HS-5 (cell line): Measurements from ENCODE around the gene ICAM2.

Experiments used
- DNase-seq: peaks from one replicate; pipeline ENCODE4 v3.0.0-alpha.2; 2012; ENCODE audit warnings: low read depth

The ICAM2 gene

DNA sequence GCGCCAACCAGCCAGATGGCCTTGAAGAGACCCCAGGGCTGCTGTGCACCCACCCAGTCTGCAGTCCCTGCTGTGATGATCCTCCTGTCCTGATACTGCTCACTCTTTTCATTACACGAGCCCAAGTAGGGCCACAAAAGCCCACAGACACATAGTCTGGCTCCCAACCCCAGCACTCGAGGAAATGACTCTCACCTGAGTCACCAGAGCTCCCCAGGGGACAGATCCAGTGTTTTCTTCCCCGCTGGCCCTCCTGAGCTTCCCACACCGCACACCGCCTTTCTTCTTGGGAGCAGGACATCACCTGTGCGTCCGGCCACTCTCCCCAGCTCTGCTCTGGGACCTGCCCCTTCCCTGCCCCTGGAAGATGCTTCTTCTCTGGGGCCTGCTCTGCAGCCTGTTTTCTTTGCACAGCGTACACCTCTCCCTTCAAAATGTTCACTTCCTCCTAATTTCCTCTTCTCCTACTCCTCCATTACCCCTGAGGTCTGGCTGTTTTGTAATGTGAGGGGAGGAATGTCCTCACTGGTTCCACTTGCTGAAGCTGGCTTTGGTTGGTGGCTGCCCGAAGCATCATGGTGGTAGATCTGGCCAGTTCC lies 45.7 kb downstream of the ICAM2 start:
- DNase-seq, result peak; percentile 63

DNA sequence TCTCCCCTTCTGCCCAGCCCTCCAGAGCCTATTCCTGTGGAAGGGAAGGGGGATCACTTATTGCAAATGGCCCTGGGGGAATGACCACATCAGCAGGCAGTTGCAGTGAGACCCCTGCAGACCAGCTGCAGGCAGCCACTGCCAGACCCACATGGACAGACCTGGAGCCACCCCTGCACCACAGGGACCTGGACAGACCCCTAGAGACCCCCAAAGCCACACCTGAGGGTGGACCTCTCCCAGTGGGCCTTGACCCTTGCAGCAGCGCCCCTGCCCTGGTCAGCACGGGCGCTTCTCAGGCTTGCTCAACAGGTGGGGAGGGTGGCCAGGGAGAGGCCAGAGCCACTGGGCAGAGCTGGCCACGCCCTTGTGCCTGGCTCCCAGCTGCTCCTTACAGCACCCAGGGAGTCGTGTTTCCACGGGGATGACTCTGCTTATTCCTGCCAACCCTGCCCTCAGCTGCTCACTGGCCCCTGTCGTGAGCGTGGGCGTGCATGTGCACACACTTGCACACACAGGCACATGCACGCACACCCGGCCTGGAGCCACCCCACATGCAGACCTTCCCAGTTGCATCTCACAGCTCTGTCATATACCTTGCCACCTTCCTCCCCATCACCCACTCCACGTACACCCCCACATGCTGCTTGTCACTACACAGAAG lies 46.4 kb downstream of the ICAM2 start:
- DNase-seq, result no peak

DNA sequence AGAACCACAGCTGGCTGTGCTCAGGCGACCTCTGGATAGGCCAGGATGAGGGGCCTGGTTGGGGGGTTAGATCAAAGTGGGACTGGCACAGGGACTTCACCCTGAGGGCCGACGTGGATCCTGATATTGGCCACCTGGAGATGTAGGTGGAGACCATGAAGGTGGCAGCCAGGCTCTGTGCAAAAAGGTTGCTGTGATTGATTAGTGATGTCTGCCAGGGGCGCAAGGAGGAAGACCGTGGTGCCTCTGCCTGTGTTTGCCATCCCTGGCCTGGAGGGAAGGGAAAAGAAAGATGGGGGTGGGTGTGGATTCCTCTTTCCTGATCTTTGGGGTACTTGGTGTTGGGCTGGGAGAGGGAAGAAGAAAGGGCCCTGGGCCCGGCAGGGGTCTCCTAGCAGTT lies 47.2 kb downstream of the ICAM2 start:
- DNase-seq, result no peak

DNA sequence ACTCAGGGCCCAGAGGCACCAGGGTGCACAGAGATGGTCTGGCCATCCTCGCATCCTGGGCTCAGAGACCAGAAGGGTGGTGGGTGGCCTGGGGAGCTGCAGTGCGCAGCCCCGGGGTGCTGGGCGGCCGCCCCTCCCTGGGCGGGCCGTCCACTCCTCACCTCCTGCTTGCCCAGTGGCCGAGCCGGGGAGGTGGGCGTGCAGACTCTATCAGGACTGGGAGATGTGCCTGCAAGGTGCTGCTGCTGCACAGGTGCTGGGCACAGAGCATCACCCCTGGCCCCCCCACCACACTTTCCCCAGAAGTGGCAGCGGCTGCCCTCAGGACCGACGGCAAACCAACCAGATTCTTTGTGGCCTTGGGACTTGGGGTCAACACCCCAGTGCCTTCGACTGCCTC lies 47.6 kb downstream of the ICAM2 start, which contains the start of gene SCN4A:
Gene SCN4A (minus strand): TSS at position 123 of the 400 bp plus-strand sequence. CDS start 77 bp downstream, at position 46.
- DNase-seq, result no peak

DNA sequence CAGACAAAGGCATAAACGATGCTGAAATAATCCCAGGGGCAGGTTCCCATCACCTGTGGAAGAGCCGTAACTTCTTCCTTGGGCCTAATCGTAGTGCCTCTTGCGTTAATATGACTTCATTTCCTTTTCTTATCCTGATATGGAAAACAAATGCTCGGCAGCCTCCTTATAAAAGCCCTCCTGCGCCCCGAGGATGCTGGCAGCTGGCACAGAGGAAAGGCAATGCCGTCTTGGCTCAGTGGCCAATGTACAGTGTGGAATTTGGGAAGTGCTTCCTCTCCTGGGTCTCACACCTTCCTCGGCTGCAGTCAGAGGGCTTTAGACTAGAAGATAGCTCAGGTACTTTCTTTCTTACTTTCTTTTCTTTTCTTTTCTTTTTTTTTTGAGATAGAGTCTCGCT lies 51.2 kb downstream of the ICAM2 start:
- DNase-seq, result no peak

DNA sequence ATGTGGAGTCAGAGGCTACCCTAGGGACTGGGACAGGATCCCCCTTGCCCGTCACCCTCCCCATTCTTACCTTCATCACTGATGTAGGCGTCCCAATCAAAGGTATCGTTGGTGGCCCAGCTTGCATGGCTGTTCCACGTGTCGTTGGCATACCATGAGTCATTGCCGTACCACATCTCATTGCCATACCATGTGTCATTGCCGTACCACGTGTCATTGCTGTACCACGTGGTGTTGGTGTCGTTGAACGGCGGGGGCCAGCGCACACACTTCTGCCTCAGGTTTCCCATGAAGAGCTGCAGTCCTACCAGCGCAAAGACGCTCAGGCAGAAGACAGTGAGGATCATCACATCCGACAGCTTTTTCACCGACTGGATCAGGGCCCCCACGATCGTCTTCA lies 52.5 kb downstream of the ICAM2 start:
- no peak for DNase-seq

DNA sequence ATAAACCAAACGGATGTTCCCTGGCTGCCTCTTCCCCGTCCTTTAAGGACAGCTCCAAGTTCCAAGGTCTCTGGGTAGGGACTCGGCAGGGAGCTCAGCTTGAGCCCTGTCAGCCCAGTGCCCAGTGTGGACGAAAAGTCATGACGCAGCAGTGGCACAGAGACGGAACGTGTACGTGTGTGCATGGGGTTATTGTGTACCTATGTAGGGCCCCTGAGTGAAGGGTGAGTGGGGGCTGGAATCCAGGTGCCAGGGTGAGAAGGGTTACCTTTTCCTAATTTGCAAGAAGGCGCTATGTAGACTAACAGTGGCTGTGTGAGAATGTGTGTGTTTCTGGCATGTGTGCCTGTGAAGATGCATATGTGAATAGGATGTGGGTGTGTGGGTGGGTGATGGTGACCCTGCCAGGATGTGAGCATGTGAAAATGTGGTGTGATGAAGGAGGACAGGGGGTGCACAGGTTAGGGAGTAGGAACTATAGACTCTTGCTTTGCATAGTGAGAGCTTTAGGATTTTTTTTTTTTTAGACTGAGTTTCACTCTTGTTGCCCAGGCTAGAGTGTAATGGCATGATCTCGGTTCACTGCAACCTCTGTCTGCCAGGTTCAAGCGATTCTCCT lies 53.7 kb downstream of the ICAM2 start:
- DNase-seq, result no peak

DNA sequence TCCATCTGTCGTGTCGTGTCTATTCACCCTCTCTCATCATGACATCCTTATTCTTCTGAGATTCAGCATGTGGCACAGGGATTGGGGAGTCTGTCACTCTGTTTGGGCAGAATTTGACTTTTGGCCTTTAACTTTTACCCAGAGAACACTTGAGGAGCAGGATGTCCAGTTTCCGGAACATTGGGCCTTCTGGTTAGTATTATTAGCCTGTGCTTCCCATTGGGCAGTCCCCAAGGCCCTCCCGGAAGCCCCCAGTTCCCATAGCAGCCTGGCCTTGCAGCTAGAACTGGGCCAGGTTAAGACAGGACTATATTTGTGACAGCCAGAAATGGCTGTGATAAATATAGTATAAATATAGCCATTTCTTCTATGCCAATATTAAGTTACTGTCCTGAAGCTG lies 57.3 kb downstream of the ICAM2 start:
- DNase-seq, result no peak

DNA sequence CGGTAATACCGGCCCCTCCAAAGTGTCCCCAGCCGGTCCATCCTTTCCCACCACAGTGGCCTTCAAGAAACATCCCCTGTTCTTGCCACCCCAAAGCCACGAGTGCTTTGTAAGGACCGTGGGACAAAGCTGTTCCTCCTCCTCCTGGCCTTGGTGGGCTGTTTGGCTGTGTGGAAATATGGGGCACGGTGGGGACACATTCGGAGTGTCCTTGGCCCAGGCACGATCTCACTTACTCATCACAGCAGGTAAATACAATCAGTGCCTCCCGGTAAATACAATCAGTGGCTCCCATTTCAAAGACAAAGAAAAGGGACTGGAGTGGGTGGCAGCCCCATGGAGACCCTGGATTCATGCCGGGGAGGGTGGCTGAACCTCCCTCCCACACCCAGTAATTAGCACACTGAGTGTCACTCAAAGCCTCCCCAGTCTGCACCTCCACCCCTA lies 58.1 kb downstream of the ICAM2 start:
- no peak for DNase-seq

DNA sequence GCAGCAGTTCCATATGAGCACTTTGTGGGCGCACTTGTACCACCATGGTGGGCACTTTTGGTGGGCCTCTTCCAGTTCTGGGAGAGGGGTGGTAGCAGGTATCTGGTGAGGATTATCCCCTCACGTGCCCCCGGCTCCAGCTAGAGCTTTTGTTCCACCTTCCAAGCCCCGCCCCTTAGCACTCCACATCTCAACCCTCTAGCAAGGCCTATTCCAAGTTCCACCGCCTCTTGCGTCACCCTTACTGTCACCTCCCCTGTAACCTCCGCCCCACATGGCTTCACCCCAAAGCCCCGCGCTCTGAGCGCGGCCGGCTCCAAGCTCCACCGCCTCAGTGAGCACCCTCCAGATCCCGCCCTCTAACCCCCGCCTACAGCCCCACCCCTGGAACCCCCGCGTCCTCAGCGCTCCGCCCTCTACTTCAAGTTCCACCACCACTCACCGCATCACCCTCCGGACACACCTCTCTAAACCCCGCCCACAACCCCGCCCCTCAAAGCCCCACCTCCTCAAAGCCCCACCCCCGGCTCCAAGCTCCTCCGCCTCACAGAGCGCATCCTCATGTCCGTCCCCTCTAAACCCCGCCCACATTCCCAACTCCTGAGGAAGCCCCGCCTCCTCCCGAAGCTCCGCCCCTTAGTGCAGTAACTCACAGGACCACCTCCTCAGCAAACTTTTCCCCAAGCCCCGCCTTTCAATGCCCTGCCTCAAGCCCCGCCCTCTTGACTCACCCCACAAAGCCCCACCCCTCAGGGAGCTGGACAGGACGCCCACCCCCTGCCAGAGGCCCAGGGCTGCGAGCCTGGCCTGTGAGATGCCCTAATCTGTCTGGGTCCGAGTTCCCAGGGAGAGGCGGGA lies 58.8 kb downstream of the ICAM2 start:
- DNase-seq, result no peak

DNA sequence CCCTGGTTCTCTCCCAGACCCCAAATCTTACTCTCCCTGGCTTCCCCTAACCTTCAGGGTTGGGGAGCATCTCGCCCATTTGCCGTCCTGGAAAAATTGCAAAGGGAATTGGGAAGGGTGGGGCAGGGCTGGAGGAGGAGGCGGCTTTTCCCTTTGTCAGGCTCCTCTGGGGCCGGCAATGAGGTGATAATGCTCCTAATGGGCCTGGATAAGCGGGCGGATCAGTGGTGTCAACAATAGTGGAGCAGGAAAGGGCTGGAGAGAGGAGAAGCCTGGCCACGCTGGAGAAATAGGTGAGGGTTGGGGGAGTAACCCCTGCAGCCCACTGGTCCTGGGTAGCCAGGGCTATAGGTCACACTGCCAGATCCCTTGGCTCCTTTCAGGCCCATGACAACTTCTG lies 60.0 kb downstream of the ICAM2 start:
- no peak for DNase-seq

DNA sequence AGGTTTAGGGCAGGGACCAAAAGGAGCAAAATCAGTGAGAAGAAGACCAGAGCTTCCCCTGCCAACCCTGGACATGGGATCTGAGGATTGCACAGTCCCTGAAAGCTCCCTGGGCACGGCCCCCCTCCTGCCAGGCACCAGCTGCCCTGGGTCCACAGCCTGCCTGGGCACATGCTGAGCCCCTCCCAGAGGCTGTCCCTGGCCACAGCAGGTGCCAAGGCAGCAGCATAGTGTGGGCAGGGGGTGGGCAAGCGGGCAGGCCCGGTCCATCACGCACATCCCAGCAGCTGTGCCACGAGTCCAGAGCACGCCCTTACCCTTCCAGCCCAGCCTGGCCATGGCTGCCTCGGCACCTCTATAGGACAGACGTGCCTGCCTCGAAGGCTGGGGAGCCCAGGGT lies 60.4 kb downstream of the ICAM2 start:
- DNase-seq, result no peak

DNA sequence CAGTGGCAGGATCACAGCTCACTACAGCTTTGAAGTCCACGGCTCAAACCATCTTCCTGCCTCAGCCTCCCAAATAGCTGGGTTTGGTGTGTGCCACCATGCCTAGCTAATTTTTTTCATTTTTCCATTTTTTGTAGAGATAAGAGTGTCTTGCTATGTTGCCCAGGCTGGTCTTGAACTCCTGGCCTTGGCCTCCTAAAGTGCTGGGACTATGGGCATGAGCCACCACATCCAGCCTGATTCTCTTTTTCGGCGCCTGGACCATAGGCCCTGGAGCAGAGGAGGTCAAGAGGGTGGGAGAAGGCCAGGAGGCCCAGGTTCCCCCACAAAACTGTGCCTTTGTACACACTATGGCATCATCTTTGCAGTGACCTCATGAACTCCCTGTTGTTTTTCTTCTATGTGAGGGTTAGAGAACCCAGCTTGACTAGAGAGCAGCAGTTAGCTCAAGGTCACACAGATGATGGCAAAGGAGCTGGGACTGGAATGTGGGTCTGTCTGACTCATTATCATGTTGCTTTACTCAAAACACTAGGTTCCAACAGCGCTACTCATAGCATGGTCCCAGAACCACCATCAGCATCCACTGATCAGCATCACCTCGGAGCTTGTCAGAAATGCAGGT lies 64.0 kb downstream of the ICAM2 start:
- no peak for DNase-seq

DNA sequence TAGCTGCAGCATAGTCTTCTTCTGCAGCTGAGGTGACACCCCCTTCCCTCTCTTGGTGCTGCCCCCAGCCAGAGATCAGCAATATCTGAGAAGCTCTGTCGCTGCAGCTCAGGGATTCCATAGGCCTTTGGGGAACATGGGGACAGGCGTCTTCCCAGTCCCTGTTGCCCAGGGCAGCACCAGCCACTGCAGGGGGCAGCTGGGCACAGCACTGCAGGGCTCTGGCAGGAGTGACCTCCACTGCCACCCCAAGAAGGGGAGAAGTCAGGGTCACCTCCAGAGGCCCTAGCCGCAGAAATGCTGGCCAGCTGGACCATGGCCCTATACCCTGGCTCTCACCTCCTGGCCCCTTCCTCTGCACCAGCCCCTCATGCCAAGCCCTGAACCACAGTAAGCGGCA lies 64.6 kb downstream of the ICAM2 start:
- DNase-seq, result no peak

DNA sequence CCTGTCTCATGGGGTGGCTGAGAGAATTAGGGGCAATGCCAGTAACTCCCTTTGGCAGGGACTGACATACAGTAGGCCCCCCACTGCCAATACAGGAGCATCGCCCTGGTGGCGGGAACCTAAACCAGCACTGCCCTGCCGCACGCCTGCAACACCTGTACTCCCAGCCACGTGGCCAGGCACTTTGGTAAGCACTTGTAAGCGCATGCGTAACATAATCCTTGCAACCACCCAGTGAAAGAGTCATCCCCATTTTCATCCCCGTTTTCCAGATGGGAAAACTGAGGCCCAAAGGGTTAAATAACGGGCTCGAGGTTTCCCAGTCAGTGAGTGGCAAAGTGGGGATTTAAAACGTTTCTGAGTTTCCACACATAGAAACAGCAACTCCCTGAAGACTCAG lies 65.2 kb downstream of the ICAM2 start:
- no peak for DNase-seq

DNA sequence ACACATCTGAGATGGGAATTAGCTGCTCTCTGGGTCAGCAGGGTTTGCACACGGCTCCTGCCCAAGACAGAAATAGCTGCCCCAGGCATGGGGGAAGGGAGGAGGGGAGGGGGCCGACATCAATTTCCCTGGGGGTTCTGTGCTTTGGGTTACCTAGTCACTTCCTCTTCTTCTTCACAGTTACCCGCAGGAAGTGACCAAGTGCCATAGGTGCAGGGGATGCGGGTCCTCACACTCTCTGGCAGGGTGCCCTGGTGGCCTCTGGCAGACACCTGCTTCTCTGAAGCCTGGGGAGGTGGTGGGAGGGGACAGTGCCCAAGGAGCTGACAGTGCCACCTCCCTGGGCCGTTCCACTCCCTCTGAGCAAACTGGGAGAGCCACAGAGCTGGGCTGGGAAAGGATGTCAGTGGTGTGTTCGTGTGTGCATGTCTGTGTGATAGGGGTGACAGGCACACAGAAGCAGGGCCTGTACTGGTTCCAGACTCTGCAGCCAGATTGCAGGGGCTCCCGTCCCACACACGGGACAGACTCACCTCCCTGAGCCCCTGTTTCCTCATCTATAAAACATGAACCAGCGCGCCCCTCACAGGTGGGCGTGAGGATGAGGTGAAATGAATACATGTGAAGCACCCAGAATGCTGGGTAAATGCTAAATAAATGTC lies 65.9 kb downstream of the ICAM2 start:
- no peak for DNase-seq
